ENCODE data around the gene MEGF6. TPM values are rescaled to one million over a fixed set of nuclear protein-coding genes. Genes with fewer than 3 reads are reported as not detected.

Gene MEGF6
- total and polyA plus RNA-seq, 7 donors, result 0.67 to 5.5 (median 3.7) TPM

GRCh38 chr1:3658231-3658615, 46.9 kb upstream of the MEGF6 start:
- TF ChIP-seq, protein P1, sequence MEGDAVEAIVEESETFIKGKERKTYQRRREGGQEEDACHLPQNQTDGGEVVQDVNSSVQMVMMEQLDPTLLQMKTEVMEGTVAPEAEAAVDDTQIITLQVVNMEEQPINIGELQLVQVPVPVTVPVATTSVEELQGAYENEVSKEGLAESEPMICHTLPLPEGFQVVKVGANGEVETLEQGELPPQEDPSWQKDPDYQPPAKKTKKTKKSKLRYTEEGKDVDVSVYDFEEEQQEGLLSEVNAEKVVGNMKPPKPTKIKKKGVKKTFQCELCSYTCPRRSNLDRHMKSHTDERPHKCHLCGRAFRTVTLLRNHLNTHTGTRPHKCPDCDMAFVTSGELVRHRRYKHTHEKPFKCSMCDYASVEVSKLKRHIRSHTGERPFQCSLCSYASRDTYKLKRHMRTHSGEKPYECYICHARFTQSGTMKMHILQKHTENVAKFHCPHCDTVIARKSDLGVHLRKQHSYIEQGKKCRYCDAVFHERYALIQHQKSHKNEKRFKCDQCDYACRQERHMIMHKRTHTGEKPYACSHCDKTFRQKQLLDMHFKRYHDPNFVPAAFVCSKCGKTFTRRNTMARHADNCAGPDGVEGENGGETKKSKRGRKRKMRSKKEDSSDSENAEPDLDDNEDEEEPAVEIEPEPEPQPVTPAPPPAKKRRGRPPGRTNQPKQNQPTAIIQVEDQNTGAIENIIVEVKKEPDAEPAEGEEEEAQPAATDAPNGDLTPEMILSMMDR (IDR thresholded peaks at IDR 0.05), result no peak
- Histone ChIP-seq H3K4me3 (no peak overlapping the region), H3K27ac (no peak overlapping the region), H3K27me3 (ENCODE audit: insufficient read depth in 3 of 3, low read length in 2 of 3) (peaks cover 0 to 26% (median 7%) of the 10 kb centered on the region in 3 donors), H3K4me1 (no peaks in the 10 kb centered on the region), H3K36me3 (ENCODE audit: insufficient read depth in 1 of 2, low read depth in 1 of 2) (no peaks in the 10 kb centered on the region), H3K9me3 (no peaks in the 10 kb centered on the region)
- WGBS, 3 donors, result 49 to 50% (median 50%) methylated on average over 14 of the region's 14 CpGs
- intact Hi-C loops (cut with DNase I), result no loop called here
- ATAC-seq (no peak), DNase-seq (no peak)

GRCh38 chr1:3657578-3658230, 46.4 kb upstream of the MEGF6 start:
- WGBS, 3 donors, result 78 to 81% (median 81%) methylated on average over 26 of the region's 26 CpGs
- no peak overlapping the region for H3K27ac ChIP-seq
- no peak overlapping the region for H3K4me3 ChIP-seq
- no peaks in the 10 kb centered on the region for H3K4me1 ChIP-seq
- no peaks in the 10 kb centered on the region for H3K36me3 ChIP-seq (ENCODE audit: insufficient read depth in 1 of 2, low read depth in 1 of 2)
- DNase-seq (no peak), ATAC-seq (peak in 1 of 4 donors; percentile 13)
- intact Hi-C loops (cut with DNase I), result no loop called here
- TF ChIP-seq, protein P1 (IDR thresholded peaks at IDR 0.05), result no peak
- H3K27me3 ChIP-seq (ENCODE audit: insufficient read depth in 3 of 3, low read length in 2 of 3), result peaks cover 0 to 31% (median 10%) of the 10 kb centered on the region in 3 donors
- no peaks in the 10 kb centered on the region for H3K9me3 ChIP-seq

- no peak for DNase-seq
- Histone ChIP-seq H3K4me1 (no peaks in the 10 kb centered on the region), H3K27me3 (ENCODE audit: insufficient read depth in 3 of 3, low read length in 2 of 3) (peaks cover 0 to 37% (median 14%) of the 10 kb centered on the region in 3 donors), H3K9me3 (no peaks in the 10 kb centered on the region), H3K27ac (no peak overlapping the region), H3K36me3 (ENCODE audit: insufficient read depth in 1 of 2, low read depth in 1 of 2) (no peaks in the 10 kb centered on the region), H3K4me3 (no peak overlapping the region)
- intact Hi-C loops (cut with DNase I), result no loop called here
- TF ChIP-seq, protein P1 (IDR thresholded peaks at IDR 0.05), result no peak
- ATAC-seq, result no peak
- 63 to 71% (median 65%) methylated on average over 6 of the region's 6 CpGs for WGBS, 3 donors
Observed at GRCh38 chr1:3657096-3657475, 45.8 kb upstream of the MEGF6 start.

GRCh38 chr1:3656450-3657095, 45.3 kb upstream of the MEGF6 start:
- TF ChIP-seq, protein P1 (IDR thresholded peaks at IDR 0.05), result no peak
- Histone ChIP-seq H3K9me3 (no peaks in the 10 kb centered on the region), H3K4me1 (no peaks in the 10 kb centered on the region), H3K27me3 (ENCODE audit: insufficient read depth in 3 of 3, low read length in 2 of 3) (peaks cover 0 to 42% (median 19%) of the 10 kb centered on the region in 3 donors), H3K4me3 (no peak overlapping the region), H3K36me3 (ENCODE audit: insufficient read depth in 1 of 2, low read depth in 1 of 2) (no peaks in the 10 kb centered on the region), H3K27ac (no peak overlapping the region)
- 83 to 87% (median 84%) methylated on average over 13 of the region's 13 CpGs for WGBS, 3 donors
- DNase-seq (no peak), ATAC-seq (no peak)
- intact Hi-C loops (cut with DNase I), result no loop called here
